KBM-7 (cell line): ENCODE data around the gene MTMR3.

Experiments
- DNase-seq: peaks from one replicate; pipeline ENCODE4 v3.0.0-alpha.2; 2015
- in situ Hi-C: fragments of 300-500 bp; cut with MboI; formaldehyde crosslinking; loops from 2 replicates; pipeline ENCODE4 v1.14.3; 2020; ENCODE audit warnings: low sequenced_read_pairs, low pct_unique_long_range_greater_than_20kb, mixed read lengths

The MTMR3 gene

GRCh38 chr22:29907753-29908515, 25.0 kb downstream of the MTMR3 start:
- DNase-seq: peak; percentile 73
- in situ Hi-C loops: no loop called here

GRCh38 chr22:29912141-29912540, 29.2 kb downstream of the MTMR3 start:
- in situ Hi-C loops: no loop called here
- DNase-seq: no peak

GRCh38 chr22:29912605-29913398, 29.8 kb downstream of the MTMR3 start:
- in situ Hi-C loops: no loop called here
- DNase-seq: no peak

GRCh38 chr22:29914165-29914564, 31.2 kb downstream of the MTMR3 start:
- in situ Hi-C loops: no loop called here
- DNase-seq: no peak

GRCh38 chr22:29914991-29915533, 32.1 kb downstream of the MTMR3 start:
- no peak for DNase-seq
- in situ Hi-C loops: no loop called here

DNA sequence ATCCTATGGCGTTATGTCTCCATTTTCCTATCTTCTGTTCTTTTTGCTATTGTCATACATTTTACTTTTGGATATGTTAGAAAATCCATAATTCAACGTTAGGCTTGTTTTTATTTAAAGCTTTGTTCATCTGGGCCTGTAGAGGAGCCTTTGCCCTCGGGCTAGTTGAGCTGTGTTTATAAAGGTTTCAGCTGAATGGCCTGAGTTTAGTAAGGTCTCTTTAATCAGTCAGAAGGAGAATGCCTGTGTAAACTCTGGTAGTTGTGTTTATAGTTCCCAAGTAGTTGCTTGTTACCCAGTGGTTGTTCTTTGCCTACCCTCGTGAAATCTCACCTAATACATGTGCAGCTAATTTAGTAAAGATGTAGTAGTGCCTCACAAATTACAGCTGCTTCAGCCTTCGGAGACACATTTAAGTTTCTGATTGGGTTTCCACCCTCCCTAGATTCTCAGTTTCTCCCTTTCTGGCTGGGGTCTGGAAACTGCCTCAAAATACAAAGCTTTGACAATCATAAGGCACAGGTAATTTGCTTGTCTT, 33.1 kb downstream of the MTMR3 start:
- in situ Hi-C loops: no loop called here
- DNase-seq: no peak

DNA sequence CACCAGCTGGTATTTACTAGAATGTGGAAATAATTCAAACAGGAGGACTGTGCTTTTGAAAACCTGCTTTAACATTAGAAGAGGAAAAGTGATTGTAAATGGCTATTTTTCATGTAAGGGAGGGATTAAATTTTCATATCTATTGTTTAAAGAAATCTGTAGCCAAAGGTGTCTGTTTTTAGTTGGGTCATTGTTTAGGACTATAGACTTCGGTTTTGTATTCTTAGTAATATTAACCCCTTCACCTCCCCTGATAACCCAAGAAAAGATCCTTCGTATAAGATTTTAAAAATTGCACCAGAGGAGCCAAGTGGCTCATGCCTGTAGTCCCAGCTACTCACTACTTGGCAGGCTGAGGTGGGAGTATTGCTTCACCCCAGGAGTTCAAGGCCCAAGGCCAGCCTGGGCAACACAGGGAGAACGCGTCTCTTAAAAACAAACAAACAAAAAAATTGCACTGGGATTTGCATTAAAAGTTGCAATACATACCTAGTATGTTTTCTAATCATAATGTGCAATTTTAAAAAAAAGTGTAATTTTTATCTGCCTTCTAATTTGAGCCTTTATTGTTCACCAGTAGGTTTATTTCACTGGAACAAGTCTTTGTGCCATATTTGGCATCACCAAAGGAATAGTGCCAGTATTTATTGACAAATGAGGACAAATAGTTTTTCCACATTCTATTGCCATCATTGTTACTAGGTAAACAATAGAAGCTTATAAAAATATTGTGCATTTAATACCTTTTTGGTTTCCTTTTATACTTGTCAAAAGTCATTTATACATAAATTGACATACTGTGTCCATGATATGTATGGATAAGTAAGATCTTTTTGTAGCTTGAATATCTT, 34.3 kb downstream of the MTMR3 start:
- in situ Hi-C loops: no loop called here
- DNase-seq: no peak

DNA sequence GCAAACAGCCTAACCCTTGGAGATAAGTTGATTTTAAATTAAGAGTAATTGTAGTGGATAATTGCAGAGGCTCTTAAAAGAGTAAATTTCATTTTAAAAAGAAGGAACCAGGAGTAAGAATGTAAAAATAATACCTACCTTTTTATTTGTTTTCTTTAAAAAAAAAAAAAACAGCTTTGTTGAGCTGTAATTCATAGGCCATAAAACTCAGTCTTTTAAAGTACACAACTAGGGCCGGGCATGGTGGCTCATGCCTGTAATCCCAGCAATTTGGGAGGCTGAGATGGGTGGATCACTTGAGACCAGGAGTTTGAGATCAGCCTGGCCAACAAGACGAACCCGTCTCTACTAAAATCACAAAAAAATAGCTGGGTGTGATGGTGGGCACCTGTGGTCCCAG, 42.4 kb downstream of the MTMR3 start:
- in situ Hi-C loops: no loop called here
- no peak for DNase-seq

DNA sequence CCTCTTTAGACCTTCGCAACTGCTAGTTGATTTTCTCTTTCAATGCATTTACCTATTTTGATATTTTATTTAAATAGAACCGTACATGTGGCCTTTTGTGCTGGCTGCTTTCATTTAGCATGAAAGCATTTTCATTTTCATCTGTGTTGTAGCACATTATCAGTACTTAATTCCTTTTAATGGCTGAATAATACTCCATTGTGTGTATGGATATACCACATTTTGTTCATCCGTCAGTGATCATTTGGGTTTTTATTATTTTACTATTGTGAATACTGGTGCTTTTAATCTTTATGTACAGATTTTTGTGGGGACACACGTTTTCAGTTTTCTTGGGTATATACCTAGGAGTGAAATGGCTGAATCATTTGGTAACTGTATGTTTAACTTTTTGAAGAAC, 43.1 kb downstream of the MTMR3 start:
- in situ Hi-C loops: no loop called here
- DNase-seq: no peak

GRCh38 chr22:29932136-29932535, 49.2 kb downstream of the MTMR3 start:
- no peak for DNase-seq
- in situ Hi-C loops: no loop called here

GRCh38 chr22:29933619-29934018, 50.6 kb downstream of the MTMR3 start:
- DNase-seq: no peak
- in situ Hi-C loops: no loop called here

- in situ Hi-C loops: no loop called here
- no peak for DNase-seq
Measured at GRCh38 chr22:29934596-29934995, 51.6 kb downstream of the MTMR3 start.

- DNase-seq: no peak
- in situ Hi-C loops: no loop called here
Measured at GRCh38 chr22:29936186-29936585, 53.2 kb downstream of the MTMR3 start.

DNA sequence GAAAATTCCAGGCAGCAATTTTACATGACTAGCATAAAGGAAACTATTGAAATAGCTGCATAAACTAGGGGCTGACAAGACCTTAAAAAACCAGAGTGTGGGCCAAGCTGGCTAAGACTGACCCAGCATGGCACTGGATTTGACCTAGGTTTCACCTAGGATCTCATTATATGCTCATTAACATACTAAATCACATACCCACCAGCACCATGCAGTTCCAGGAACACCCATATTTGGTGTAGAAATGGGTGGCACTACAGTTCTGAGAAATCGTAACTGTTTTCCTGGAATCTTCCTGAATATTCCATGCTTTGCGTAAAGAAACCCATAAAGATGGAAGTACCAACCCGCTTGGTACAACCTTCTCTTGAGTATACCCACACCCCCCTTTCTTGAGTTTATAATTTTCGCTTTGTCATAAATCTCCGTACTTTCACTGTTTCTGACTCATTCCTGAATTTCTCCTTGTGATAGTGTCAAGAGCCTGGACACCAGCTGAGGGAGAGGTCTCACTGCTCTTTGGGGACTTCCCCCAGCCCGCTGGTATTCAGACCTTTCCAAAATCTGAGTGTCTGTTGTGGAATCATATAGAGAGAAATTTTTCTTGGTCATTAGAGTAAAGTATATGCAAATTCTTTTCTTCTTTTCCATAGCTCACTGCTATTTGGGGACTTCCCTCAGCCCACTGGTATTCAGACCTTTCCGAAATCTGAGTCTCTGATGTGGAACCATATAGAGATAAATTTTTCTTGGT, 55.1 kb downstream of the MTMR3 start:
- in situ Hi-C loops: no loop called here
- no peak for DNase-seq

GRCh38 chr22:29940526-29940925, 57.6 kb downstream of the MTMR3 start:
- no peak for DNase-seq
- in situ Hi-C loops: no loop called here

DNA sequence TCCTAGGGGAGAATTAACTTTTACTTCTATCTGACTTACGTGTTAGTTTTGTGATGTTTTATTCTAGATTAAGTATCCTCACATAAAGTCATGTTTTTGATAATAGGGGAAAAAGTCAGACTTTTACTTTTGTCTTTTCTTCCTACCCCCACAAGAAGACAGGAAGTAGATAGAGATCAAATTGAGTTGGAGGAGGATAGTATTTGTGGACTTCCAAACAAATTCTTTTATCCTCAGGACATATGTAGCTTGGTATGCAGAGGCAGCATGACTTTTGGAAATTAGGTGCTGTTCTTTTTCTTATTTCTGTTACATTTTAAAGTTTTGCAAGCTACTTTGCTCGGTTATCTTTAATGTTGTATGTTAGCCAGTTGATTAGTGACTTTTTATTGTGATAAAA, 61.4 kb downstream of the MTMR3 start:
- in situ Hi-C loops: no loop called here
- no peak for DNase-seq

GRCh38 chr22:29945435-29945834, 62.5 kb downstream of the MTMR3 start:
- no peak for DNase-seq
- in situ Hi-C loops: no loop called here

DNA sequence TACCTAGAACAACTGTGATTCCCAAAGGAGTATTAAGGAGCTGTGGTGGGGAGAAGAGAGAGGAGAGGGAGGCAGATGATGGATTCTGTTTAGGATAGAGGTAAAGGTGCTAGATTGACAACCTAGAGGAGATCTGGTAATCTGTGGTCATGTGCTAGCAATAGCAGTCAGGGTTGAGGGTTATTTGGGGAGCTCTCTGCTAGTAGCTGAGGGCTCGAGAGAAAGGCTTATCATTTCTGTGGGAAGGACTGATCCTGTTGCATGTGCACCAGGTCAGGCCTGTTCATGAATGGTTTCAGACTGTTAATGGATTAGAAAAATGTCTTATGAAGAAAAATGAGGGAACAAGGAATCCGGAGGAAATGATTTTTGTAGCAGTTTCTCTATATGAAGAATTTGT, 63.2 kb downstream of the MTMR3 start:
- in situ Hi-C loops: no loop called here
- DNase-seq: no peak
